Endothelial cell of umbilical vein (primary cell): Measurements from ENCODE around the gene EXD3. TPM values are rescaled to one million over a fixed set of nuclear protein-coding genes. Genes with fewer than 3 reads are reported as not detected.

Source experiments
- BruUV-seq: library from RNA; stranded (reverse); fragments of 400-500 nt; replicated peaks from 2 replicates; lab custom pipeline; 2021; lab: Mats Ljungman, UMichigan
- CTCF ChIA-PET: fragments of 300-600, 350-600 bp; sonication (Branson Sonifier 250); formaldehyde crosslinking; loops from one replicate; lab custom pipeline; 2021; ENCODE audit warnings: antibody characterized with exemption, inconsistent platforms; lab: Charles Lee
- POLR2A ChIA-PET: fragments of 300-600, 350-600 bp; sonication (Branson Sonifier 250); formaldehyde crosslinking; loops from one replicate; lab custom pipeline; 2021; ENCODE audit warnings: antibody characterized with exemption, inconsistent platforms; lab: Charles Lee
- DNase-seq: peaks from one replicate; pipeline ENCODE4 v3.0.0-alpha.2; 2011; ENCODE audit warnings: low read depth, low spot score
- FAIRE-seq: peaks from 2 replicates; lab custom pipeline; 2011; peaks lifted over from hg19 to GRCh38; lab: Jason Lieb, UNC
- H2AFZ ChIP-seq: 2 replicates; pipeline ENCODE4 v1.6.0; 2012; ENCODE audit warnings: low read depth, low read length, control low read depth, inconsistent platforms
- H3K27ac ChIP-seq: 2 replicates; pipeline ENCODE4 v1.5.1; 2011; ENCODE audit warnings: low read depth, mild to moderate bottlenecking, control low read depth, low read length, moderate library complexity; ENCODE audit not compliant: insufficient read depth
- H3K27me3 ChIP-seq, 2 experiments: 2 replicates each; pipeline versions ENCODE4 v1.6.0 to v1.6.1; 2011; ENCODE audit warnings: low read length in 2 of 2, mixed read lengths in 1 of 2; ENCODE audit not compliant: control insufficient read depth in 2 of 2, insufficient read depth in 2 of 2
- H3K36me3 ChIP-seq, 2 experiments: 2 replicates in 1 of 2; 3 replicates in 1 of 2; pipeline ENCODE4 v1.5.1; 2011; ENCODE audit warnings: low read length in 2 of 2, mild to moderate bottlenecking in 1 of 2, moderate library complexity in 1 of 2; ENCODE audit not compliant: control insufficient read depth in 2 of 2, insufficient read depth in 2 of 2; ENCODE audit errors: extremely low read depth in 1 of 2
- H3K4me1 ChIP-seq: 3 replicates; pipeline ENCODE4 v1.5.1; 2011; ENCODE audit warnings: mild to moderate bottlenecking, low read length; ENCODE audit not compliant: control insufficient read depth, insufficient read depth; ENCODE audit errors: extremely low read depth
- H3K4me2 ChIP-seq: 2 replicates; pipeline ENCODE4 v1.6.1; 2011; ENCODE audit warnings: low read length, control low read depth, mixed read lengths; ENCODE audit not compliant: insufficient read depth
- H3K4me3 ChIP-seq, 3 experiments: fragments of 200-600 bp in 1 of 3; sonication (generic), shearing (Covaris generic) in 1 of 3; replicated peaks in 1 of 3; 2 replicates each; pipeline ENCODE4 v1.5.1; 2011 to 2016; ENCODE audit warnings: control low read depth in 3 of 3, low read length in 3 of 3, mild to moderate bottlenecking in 2 of 3, inconsistent platforms in 1 of 3, low read depth in 1 of 3, moderate library complexity in 1 of 3; ENCODE audit not compliant: insufficient read depth in 1 of 3
- H3K79me2 ChIP-seq: 2 replicates; pipeline ENCODE4 v1.6.0; 2012; ENCODE audit warnings: low read length, inconsistent platforms; ENCODE audit not compliant: control insufficient read depth, insufficient read depth
- H3K9ac ChIP-seq: replicated peaks from 2 replicates; pipeline ENCODE3; 2011; ENCODE audit warnings: low read length, control low read depth; ENCODE audit not compliant: insufficient read depth; ENCODE audit errors: extremely low read depth
- H3K9me1 ChIP-seq: replicated peaks from 3 replicates; pipeline ENCODE4 v1.6.0; 2011; ENCODE audit warnings: mild to moderate bottlenecking, low read length; ENCODE audit not compliant: control insufficient read depth, insufficient read depth; ENCODE audit errors: extremely low read depth
- H3K9me3 ChIP-seq: replicated peaks from 2 replicates; pipeline ENCODE4 v1.5.1; 2012; ENCODE audit warnings: low read length, inconsistent platforms; ENCODE audit not compliant: control insufficient read depth, insufficient read depth
- H4K20me1 ChIP-seq: replicated peaks from 2 replicates; pipeline ENCODE3; 2011; ENCODE audit warnings: mild to moderate bottlenecking, low read length; ENCODE audit not compliant: control insufficient read depth, insufficient read depth; ENCODE audit errors: extremely low read depth
- EZH2 ChIP-seq: IDR thresholded peaks from 2 replicates; pipeline ENCODE4 v1.6.1; 2012; ENCODE audit warnings: borderline replicate concordance, low read depth, mild to moderate bottlenecking, moderate library complexity, low read length, inconsistent platforms; ENCODE audit not compliant: severe bottlenecking
- FOS ChIP-seq: IDR thresholded peaks from 2 replicates; pipeline ENCODE4 v1.6.1; 2011; ENCODE audit warnings: mild to moderate bottlenecking, low read length, moderate library complexity, borderline replicate concordance; ENCODE audit not compliant: insufficient read depth
- GATA2 ChIP-seq: IDR thresholded peaks from 2 replicates; pipeline ENCODE4 v1.7.0; 2011; ENCODE audit warnings: low read depth, mild to moderate bottlenecking, moderate library complexity, mixed read lengths, low read length; ENCODE audit not compliant: insufficient read length, insufficient read depth
- JUN ChIP-seq: IDR thresholded peaks from 2 replicates; pipeline ENCODE4 v1.6.1; 2011; ENCODE audit warnings: borderline replicate concordance, low read depth; ENCODE audit not compliant: insufficient read length, insufficient read depth
- MYC ChIP-seq: IDR thresholded peaks from one replicate; pipeline ENCODE4 v1.6.1; 2011; ENCODE audit warnings: mild to moderate bottlenecking, low read depth, low read length
- POLR2A ChIP-seq: IDR thresholded peaks from 2 replicates; pipeline ENCODE4 v1.6.1; 2012; ENCODE audit warnings: low read depth, mild to moderate bottlenecking, control low read depth, low read length
- POLR2AphosphoS5 ChIP-seq: IDR thresholded peaks from 2 replicates; pipeline ENCODE4 v1.6.1; 2012; ENCODE audit warnings: low read depth, mild to moderate bottlenecking, control low read depth, low read length, moderate library complexity; ENCODE audit not compliant: insufficient read depth
- dilution Hi-C: fragments of 300-500 bp; cut with MboI; formaldehyde crosslinking; loops from one replicate; pipeline ENCODE4 v1.15.0; 2019; ENCODE audit warnings: low sequenced_read_pairs; ENCODE audit not compliant: extremely low pct_ligation_motif_present
- intact Hi-C: fragments of 100-400 bp; cut with micrococcal nuclease; formaldehyde crosslinking; loops from one replicate; pipeline ENCODE4 v1.10.0; 2022
- polyA plus RNA-seq, 4 experiments: library from polyadenylated mRNA; depleted of rRNA in 3 of 4; stranded (reverse) in 3 of 4; unstranded in 1 of 4; fragments of >200 nt; gene quantifications; 2 replicates each; pipeline versions ENCODE4 v1.2.1 to v1.2.3, GENCODE V29; 2011 to 2012; ENCODE audit warnings: missing spikeins in 1 of 4
- total RNA-seq: library from RNA; stranded (reverse); gene quantifications from 2 replicates; pipeline ENCODE4 v1.2.3, GENCODE V29; 2021
- TF ChIP-seq, protein P1 (sequence below), 2 donors: IDR thresholded peaks; 1 replicate in 1 of 2; 2 replicates in 1 of 2; pipeline ENCODE4 v1.5.1; 2011; ENCODE audit warnings: low read length in 2 of 2, mild to moderate bottlenecking in 2 of 2, moderate library complexity in 2 of 2, control low read depth in 1 of 2, inconsistent platforms in 1 of 2, low read depth in 1 of 2; ENCODE audit not compliant: insufficient read depth in 1 of 2; ENCODE audit errors: extremely low read depth in 1 of 2
- TF ChIP-seq, protein P2 (sequence below): IDR thresholded peaks from 2 replicates; pipeline ENCODE4 v1.6.1; 2011; ENCODE audit not compliant: insufficient read depth, insufficient read length

EXD3 gene
- total and polyA plus RNA-seq, 2 donors (not counting 3 experiments of a cell fraction or from before 2014, with no cell fraction given) = 17.7 to 30.3 TPM

DNA sequence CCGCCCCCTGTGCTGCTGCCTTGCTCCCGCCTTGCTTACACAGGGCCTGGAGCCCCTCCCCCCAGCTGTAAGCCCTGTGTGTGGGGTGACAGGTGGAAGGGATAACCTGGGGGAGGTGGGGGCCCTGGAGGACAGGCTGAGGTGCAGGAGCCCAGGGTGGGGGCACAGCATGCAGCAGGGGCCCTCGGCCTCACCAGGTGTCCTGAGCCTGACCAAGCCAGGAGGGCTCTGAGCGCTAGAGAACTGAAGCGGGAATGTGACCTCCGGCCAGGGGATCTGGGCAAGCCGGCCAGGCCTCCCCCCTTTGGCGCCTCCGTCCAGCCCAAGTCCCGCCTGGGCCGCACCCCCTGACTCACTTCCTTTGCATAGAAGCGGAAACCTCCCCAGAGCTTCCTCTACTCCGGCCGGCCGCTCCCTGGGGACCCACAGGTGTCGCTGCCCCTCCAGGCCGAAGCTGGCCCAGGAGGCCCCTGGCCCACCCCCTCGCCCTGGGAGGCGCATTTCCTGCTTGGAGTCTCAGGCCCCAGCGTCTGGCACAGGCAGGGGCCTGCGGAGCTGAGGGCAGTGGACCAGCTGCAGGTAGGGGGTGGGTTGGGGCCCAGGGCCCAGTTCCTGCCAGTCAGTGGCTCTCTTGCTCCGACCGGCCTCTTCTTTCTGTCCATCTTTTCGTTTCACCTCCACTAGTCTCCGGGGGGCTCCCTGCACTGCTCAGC is 145.5 kb downstream of the EXD3 start, which contains the start of gene TOR4A:
TSS of gene TOR4A (plus strand) at position 398 of the 713 bp plus-strand sequence. CDS start 964 bp downstream, outside the sequence.
- Histone ChIP-seq H3K9me3 (no peaks in the 10 kb centered on the region), H3K4me2 (peak within 1 kb of the TSS; percentile 52), H3K9ac (peak within 1 kb of the TSS; percentile 79), H3K27me3 (no peaks in the 10 kb centered on the region), H3K79me2 (peaks cover 42% of the 10 kb centered on the region), H2AFZ (no peak within 1 kb of the TSS), H3K9me1 (no peaks in the 10 kb centered on the region), H4K20me1 (no peaks in the 10 kb centered on the region), H3K36me3 (peaks cover 10 to 16% of the 10 kb centered on the region in 2 experiments), H3K4me3 (peak within 1 kb of the TSS; percentile 39 to 60 (median 51)), H3K4me1 (peaks cover 25% of the 10 kb centered on the region), H3K27ac (peak within 1 kb of the TSS; percentile 91)
- TSS peak; percentile 29 for BruUV-seq
- dilution Hi-C loops = no loop called here
- TF ChIP-seq POLR2A (peak; percentile 95), MYC (no peak), EZH2 (no peak), JUN (peak; percentile 38), FOS (peak; percentile 83), POLR2AphosphoS5 (peak; percentile 99), GATA2 (no peak)
- TF ChIP-seq, protein P1, sequence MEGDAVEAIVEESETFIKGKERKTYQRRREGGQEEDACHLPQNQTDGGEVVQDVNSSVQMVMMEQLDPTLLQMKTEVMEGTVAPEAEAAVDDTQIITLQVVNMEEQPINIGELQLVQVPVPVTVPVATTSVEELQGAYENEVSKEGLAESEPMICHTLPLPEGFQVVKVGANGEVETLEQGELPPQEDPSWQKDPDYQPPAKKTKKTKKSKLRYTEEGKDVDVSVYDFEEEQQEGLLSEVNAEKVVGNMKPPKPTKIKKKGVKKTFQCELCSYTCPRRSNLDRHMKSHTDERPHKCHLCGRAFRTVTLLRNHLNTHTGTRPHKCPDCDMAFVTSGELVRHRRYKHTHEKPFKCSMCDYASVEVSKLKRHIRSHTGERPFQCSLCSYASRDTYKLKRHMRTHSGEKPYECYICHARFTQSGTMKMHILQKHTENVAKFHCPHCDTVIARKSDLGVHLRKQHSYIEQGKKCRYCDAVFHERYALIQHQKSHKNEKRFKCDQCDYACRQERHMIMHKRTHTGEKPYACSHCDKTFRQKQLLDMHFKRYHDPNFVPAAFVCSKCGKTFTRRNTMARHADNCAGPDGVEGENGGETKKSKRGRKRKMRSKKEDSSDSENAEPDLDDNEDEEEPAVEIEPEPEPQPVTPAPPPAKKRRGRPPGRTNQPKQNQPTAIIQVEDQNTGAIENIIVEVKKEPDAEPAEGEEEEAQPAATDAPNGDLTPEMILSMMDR (IDR thresholded peaks at IDR 0.05; ENCODE audit: extremely low read depth in 1 of 2, insufficient read depth in 1 of 2, low read depth in 1 of 2, low read length in 2 of 2) = peak; percentile 29 to 39
- TF ChIP-seq, protein P2, sequence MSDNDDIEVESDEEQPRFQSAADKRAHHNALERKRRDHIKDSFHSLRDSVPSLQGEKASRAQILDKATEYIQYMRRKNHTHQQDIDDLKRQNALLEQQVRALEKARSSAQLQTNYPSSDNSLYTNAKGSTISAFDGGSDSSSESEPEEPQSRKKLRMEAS = no peak
- intact Hi-C loops = loop anchor here (1.0 kb wide), 4 partner anchors 8 to 36 kb away; partner anchors contain the start of genes NELFB and TUBB4B
- CTCF ChIA-PET = interaction anchor here (0.6 to 2.7 kb wide), 10 partner anchors 10 to 41 kb away, joined by 3 to 23 read pairs (median 5); partner anchors contain the start of gene NRARP
- FAIRE-seq (peak; percentile 99), DNase-seq (peak; percentile 93)
- POLR2A ChIA-PET = interaction anchor here (0.5 to 2.0 kb wide), 8 partner anchors 9 to 41 kb away, joined by 3 to 11 read pairs (median 4); partner anchors contain the start of gene TUBB4B
